ENCODE measurements around the gene ARID1B. TPM values are rescaled to one million over a fixed set of nuclear protein-coding genes. Genes with fewer than 3 reads are reported as not detected.

The ARID1B gene
- total RNA-seq, 1 donor from 2014 or later = 155 TPM

DNA sequence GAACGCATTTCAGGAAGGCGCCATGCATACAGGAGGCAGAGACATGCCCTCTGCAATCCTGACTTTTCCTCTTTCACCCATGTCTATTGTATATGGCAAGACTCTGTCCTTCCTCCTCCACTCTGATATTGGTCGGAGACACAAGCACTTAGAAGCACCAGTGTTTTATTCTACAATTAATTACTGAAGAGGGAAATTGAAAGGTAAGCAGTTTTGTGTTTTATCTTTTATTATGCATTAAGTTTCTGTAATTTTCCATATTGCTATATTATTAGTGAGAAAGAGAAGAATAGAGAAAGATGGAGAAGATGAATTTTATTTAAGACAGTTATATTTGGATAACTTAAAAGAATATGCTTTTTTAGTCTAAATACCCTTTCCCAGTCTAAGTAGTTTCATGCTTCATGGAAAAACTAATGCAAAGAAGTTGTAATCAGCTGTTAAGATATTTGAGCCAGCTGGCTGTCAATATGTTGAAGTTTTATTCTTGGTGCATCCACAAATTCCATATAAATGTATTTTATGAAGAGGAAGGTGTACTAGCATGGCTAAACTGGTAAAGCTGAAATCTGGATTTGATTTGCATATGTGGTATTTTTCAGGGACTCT is 13.6 kb downstream of the ARID1B start:
- H3K9me3 Mint-ChIP-seq = no peaks in the 10 kb centered on the region
- no peak overlapping the region for H3K4me3 Mint-ChIP-seq
- no peak for DNase-seq (ENCODE audit: low spot score in 2 of 2, unreplicated experiment in 2 of 2)
- TF ChIP-seq, protein P1, sequence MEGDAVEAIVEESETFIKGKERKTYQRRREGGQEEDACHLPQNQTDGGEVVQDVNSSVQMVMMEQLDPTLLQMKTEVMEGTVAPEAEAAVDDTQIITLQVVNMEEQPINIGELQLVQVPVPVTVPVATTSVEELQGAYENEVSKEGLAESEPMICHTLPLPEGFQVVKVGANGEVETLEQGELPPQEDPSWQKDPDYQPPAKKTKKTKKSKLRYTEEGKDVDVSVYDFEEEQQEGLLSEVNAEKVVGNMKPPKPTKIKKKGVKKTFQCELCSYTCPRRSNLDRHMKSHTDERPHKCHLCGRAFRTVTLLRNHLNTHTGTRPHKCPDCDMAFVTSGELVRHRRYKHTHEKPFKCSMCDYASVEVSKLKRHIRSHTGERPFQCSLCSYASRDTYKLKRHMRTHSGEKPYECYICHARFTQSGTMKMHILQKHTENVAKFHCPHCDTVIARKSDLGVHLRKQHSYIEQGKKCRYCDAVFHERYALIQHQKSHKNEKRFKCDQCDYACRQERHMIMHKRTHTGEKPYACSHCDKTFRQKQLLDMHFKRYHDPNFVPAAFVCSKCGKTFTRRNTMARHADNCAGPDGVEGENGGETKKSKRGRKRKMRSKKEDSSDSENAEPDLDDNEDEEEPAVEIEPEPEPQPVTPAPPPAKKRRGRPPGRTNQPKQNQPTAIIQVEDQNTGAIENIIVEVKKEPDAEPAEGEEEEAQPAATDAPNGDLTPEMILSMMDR (IDR thresholded peaks at IDR 0.05; ENCODE audit: unreplicated experiment) = no peak
- peaks cover 51% of the 10 kb centered on the region for H3K4me1 Mint-ChIP-seq
- H3K36me3 Mint-ChIP-seq = peaks cover under 1% of the 10 kb centered on the region
- H3K27ac Mint-ChIP-seq = peak overlapping the region; percentile 35
- no peaks in the 10 kb centered on the region for H3K27me3 Mint-ChIP-seq (ENCODE audit: low read depth)

DNA sequence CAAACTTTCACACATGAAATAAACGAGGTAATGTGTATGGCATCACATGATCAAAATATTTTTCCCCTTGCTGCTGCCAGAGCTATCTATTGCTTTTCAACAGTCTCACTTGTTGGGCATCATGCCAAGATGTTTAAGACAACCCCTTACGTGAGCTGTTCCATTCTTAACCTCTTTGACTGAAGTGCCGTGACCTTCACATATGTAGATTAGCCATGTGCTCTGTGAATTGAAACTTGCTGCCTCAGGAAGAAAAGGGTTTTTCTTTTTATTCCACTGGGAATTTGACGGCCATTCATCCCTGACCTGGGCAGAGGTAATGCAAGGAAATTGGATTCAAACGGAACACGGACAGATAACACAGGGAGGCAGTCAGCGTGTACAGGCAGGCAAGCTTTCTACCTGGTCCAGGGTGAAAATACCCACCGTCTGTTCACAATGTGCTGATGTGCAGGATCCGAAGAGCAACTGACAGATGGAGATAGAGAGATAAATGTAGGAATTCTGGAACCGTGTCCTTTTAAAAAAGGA is 14.2 kb downstream of the ARID1B start:
- H3K4me1 Mint-ChIP-seq = peaks cover 53% of the 10 kb centered on the region
- H3K27ac Mint-ChIP-seq = peak overlapping the region; percentile 71
- H3K4me3 Mint-ChIP-seq = peak overlapping the region; percentile 3
- H3K27me3 Mint-ChIP-seq (ENCODE audit: low read depth) = no peaks in the 10 kb centered on the region
- H3K36me3 Mint-ChIP-seq = no peaks in the 10 kb centered on the region
- no peaks in the 10 kb centered on the region for H3K9me3 Mint-ChIP-seq
- TF ChIP-seq, protein P1 (IDR thresholded peaks at IDR 0.05; ENCODE audit: unreplicated experiment) = no peak
- DNase-seq (ENCODE audit: low spot score in 2 of 2, unreplicated experiment in 2 of 2) = no peak

DNA sequence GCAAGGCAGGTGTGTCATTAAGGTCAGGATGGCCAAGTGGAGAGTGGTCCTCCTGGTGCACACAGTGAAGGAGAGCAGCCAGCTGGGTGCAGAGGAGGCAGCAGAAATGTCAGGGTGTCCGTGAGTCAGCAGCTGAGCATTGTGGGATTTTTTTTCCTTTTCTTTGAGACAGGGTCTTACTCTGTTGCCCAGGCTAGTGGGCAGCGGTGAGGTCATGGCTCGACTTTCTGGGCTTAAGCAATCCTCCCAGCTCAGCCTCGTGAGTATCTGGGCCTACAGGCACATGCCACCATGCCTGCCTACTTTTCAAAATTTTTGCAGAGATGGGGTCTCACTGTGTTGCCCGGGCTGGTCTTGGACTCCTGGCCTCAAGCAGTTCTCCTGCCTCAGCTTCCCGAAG is 16.0 kb downstream of the ARID1B start:
- TF ChIP-seq, protein P1 (IDR thresholded peaks at IDR 0.05; ENCODE audit: unreplicated experiment) = no peak
- H3K4me1 Mint-ChIP-seq = peaks cover 52% of the 10 kb centered on the region
- peaks cover 3% of the 10 kb centered on the region for H3K36me3 Mint-ChIP-seq
- no peaks in the 10 kb centered on the region for H3K27me3 Mint-ChIP-seq (ENCODE audit: low read depth)
- no peaks in the 10 kb centered on the region for H3K9me3 Mint-ChIP-seq
- H3K27ac Mint-ChIP-seq = no peak overlapping the region
- no peak overlapping the region for H3K4me3 Mint-ChIP-seq
- DNase-seq (ENCODE audit: low spot score in 2 of 2, unreplicated experiment in 2 of 2) = no peak

DNA sequence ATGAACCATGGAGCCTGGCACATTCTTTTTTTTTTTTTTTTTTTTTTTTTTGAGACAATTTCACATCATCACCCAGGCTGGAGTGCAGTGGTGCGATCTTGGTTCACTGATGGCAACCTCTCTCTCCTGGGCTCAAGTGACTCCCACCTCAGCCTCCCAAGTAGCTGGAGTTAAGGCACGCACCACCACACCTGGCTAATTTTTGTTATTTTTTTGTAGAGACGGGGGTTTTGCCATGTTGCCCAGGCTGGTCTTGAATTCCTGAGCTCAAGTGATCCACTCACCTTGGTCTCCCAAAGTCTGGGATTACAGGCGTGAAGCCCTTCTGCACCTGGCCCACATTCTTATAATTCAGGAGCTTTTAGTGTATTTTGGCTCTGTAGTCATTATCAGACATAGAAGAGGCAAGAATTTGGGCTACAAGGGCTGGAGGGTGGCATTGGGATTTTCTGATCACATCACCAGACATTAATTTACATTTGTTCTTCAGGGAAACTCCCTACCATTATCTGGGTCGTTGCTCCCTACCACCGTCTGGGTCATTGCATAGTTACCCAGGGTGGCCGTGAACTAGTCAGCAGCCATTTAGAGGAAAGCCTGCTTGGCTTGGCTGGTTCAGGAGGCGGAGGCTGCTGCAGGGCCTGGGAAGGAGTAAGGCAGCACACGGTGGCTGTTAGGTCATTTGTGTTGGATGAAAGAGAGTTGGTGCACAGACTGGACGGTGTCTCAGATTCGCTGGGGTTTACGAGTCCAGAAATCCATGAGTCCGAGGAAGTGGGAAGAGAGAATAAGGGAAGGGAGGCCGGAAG is 17.6 kb downstream of the ARID1B start:
- H3K9me3 Mint-ChIP-seq = no peaks in the 10 kb centered on the region
- peak overlapping the region; percentile 54 for H3K27ac Mint-ChIP-seq
- no peak overlapping the region for H3K4me3 Mint-ChIP-seq
- H3K27me3 Mint-ChIP-seq (ENCODE audit: low read depth) = no peaks in the 10 kb centered on the region
- peaks cover 51% of the 10 kb centered on the region for H3K4me1 Mint-ChIP-seq
- peaks cover 3% of the 10 kb centered on the region for H3K36me3 Mint-ChIP-seq
- TF ChIP-seq, protein P1 (IDR thresholded peaks at IDR 0.05; ENCODE audit: unreplicated experiment) = no peak
- no peak for DNase-seq (ENCODE audit: low spot score in 2 of 2, unreplicated experiment in 2 of 2)

DNA sequence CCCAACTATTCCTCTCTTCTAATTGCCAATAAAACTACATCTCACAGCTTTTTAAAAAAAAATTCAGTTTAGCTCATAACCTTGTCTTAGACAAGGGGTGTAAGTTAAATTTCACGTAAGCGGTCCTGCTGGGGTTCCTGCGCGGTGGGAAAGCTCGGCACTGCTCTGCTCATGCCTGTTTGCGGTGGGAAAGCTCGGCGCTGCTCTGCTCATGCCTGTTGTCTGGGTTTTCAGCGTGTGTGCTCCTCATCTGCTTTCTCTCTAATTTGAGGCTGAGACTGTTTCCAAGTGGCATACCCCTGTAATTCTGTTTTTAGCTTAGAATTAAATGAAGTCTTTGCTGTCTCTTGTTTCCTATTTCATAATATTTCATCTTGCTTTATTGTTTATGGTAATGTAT is 18.6 kb downstream of the ARID1B start:
- TF ChIP-seq, protein P1 (IDR thresholded peaks at IDR 0.05; ENCODE audit: unreplicated experiment) = no peak
- Mint-ChIP-seq H3K27ac (peak overlapping the region; percentile 54), H3K4me3 (peak overlapping the region; percentile 34), H3K27me3 (ENCODE audit: low read depth) (no peaks in the 10 kb centered on the region), H3K9me3 (no peaks in the 10 kb centered on the region), H3K4me1 (peaks cover 45% of the 10 kb centered on the region), H3K36me3 (peaks cover 3% of the 10 kb centered on the region)
- no peak for DNase-seq (ENCODE audit: low spot score in 2 of 2, unreplicated experiment in 2 of 2)
